Dendritic cell treated with granulocyte-macrophage colony-stimulating factor and Interleukin-4, amounts not matched to agents 40 ng/mL and 50 ng/mL, for 4 days (primary cell): ENCODE data around the gene FAM228B.

Experiments
- H3K27ac Mint-ChIP-seq: one replicate; pipeline ENCODE4 v1.8.0; 2022; ENCODE audit warnings: mild to moderate bottlenecking, mixed read lengths
- H3K27me3 Mint-ChIP-seq: one replicate; pipeline ENCODE4 v1.8.0; 2022; ENCODE audit warnings: mild to moderate bottlenecking, mixed read lengths
- H3K36me3 Mint-ChIP-seq: one replicate; pipeline ENCODE4 v1.8.0; 2022; ENCODE audit warnings: low read depth, mixed read lengths
- H3K4me1 Mint-ChIP-seq: one replicate; pipeline ENCODE4 v1.8.0; 2022; ENCODE audit warnings: low read depth, mixed read lengths
- H3K4me3 Mint-ChIP-seq: one replicate; pipeline ENCODE4 v1.8.0; 2022; ENCODE audit warnings: mild to moderate bottlenecking, moderate library complexity, mixed read lengths
- H3K9me3 Mint-ChIP-seq: one replicate; pipeline ENCODE4 v1.8.0; 2022; ENCODE audit warnings: mixed read lengths
- intact Hi-C: fragments of 100-400 bp; cut with micrococcal nuclease; formaldehyde crosslinking; loops from one replicate; pipeline ENCODE4 v1.15.0; 2022

The FAM228B gene

GRCh38 chr2:24206714-24207113, 83.4 kb downstream of the FAM228B start:
- Mint-ChIP-seq H3K9me3 (no peaks in the 10 kb centered on the region), H3K27ac (no peak overlapping the region), H3K27me3 (no peaks in the 10 kb centered on the region), H3K4me3 (no peak overlapping the region), H3K4me1 (no peaks in the 10 kb centered on the region), H3K36me3 (peaks cover 99% of the 10 kb centered on the region)
- intact Hi-C loops = no loop called here

GRCh38 chr2:24207359-24207758, 84.1 kb downstream of the FAM228B start:
- intact Hi-C loops = no loop called here
- Mint-ChIP-seq H3K4me1 (no peaks in the 10 kb centered on the region), H3K36me3 (peaks cover 99% of the 10 kb centered on the region), H3K4me3 (no peak overlapping the region), H3K27me3 (no peaks in the 10 kb centered on the region), H3K27ac (no peak overlapping the region), H3K9me3 (no peaks in the 10 kb centered on the region)

GRCh38 chr2:24208490-24208889, 85.2 kb downstream of the FAM228B start:
- intact Hi-C loops = no loop called here
- H3K36me3 Mint-ChIP-seq = peaks cover 100% of the 10 kb centered on the region
- H3K9me3 Mint-ChIP-seq = no peaks in the 10 kb centered on the region
- no peaks in the 10 kb centered on the region for H3K27me3 Mint-ChIP-seq
- no peak overlapping the region for H3K27ac Mint-ChIP-seq
- H3K4me1 Mint-ChIP-seq = no peaks in the 10 kb centered on the region
- H3K4me3 Mint-ChIP-seq = no peak overlapping the region

GRCh38 chr2:24209389-24210105, 86.3 kb downstream of the FAM228B start:
- intact Hi-C loops = no loop called here
- no peaks in the 10 kb centered on the region for H3K9me3 Mint-ChIP-seq
- no peak overlapping the region for H3K4me3 Mint-ChIP-seq
- H3K27ac Mint-ChIP-seq = no peak overlapping the region
- H3K27me3 Mint-ChIP-seq = no peaks in the 10 kb centered on the region
- H3K36me3 Mint-ChIP-seq = peaks cover 97% of the 10 kb centered on the region
- H3K4me1 Mint-ChIP-seq = no peaks in the 10 kb centered on the region

- no peak overlapping the region for H3K27ac Mint-ChIP-seq
- no peaks in the 10 kb centered on the region for H3K9me3 Mint-ChIP-seq
- peaks cover 97% of the 10 kb centered on the region for H3K36me3 Mint-ChIP-seq
- no peaks in the 10 kb centered on the region for H3K4me1 Mint-ChIP-seq
- H3K27me3 Mint-ChIP-seq = no peaks in the 10 kb centered on the region
- H3K4me3 Mint-ChIP-seq = no peak overlapping the region
- intact Hi-C loops = no loop called here
Measured at GRCh38 chr2:24210106-24210455, 86.8 kb downstream of the FAM228B start.

GRCh38 chr2:24210723-24211122, 87.5 kb downstream of the FAM228B start:
- H3K36me3 Mint-ChIP-seq = peaks cover 97% of the 10 kb centered on the region
- intact Hi-C loops = no loop called here
- no peak overlapping the region for H3K4me3 Mint-ChIP-seq
- no peaks in the 10 kb centered on the region for H3K9me3 Mint-ChIP-seq
- H3K27me3 Mint-ChIP-seq = no peaks in the 10 kb centered on the region
- H3K4me1 Mint-ChIP-seq = no peaks in the 10 kb centered on the region
- no peak overlapping the region for H3K27ac Mint-ChIP-seq

GRCh38 chr2:24211408-24211807, 88.1 kb downstream of the FAM228B start:
- intact Hi-C loops = no loop called here
- H3K4me3 Mint-ChIP-seq = no peak overlapping the region
- no peaks in the 10 kb centered on the region for H3K9me3 Mint-ChIP-seq
- H3K27ac Mint-ChIP-seq = no peak overlapping the region
- peaks cover 97% of the 10 kb centered on the region for H3K36me3 Mint-ChIP-seq
- no peaks in the 10 kb centered on the region for H3K4me1 Mint-ChIP-seq
- no peaks in the 10 kb centered on the region for H3K27me3 Mint-ChIP-seq

GRCh38 chr2:24214880-24215279, 91.6 kb downstream of the FAM228B start:
- Mint-ChIP-seq H3K27ac (no peak overlapping the region), H3K36me3 (peaks cover 97% of the 10 kb centered on the region), H3K9me3 (no peaks in the 10 kb centered on the region)

More at GRCh38 chr2:24214880-24215279, 91.6 kb downstream of the FAM228B start:
- Mint-ChIP-seq H3K27me3 (no peaks in the 10 kb centered on the region), H3K4me3 (no peak overlapping the region), H3K4me1 (no peaks in the 10 kb centered on the region)
- intact Hi-C loops = no loop called here
